Kidney epithelial cell (primary cell): Measurements from ENCODE around the gene RPS6KA2. TPM values are rescaled to one million over a fixed set of nuclear protein-coding genes. Genes with fewer than 3 reads are reported as not detected.
A peak's percentile ranks its signal among the peaks of the same experiment; 100 is the strongest.
"Not testable (repeated sequence)": the region's sequence is repeated elsewhere in the genome, so short reads cannot be mapped to it uniquely, and the experiment has no call there.

Experiments used
- DNase-seq: peaks from one replicate; pipeline ENCODE4 v3.0.0-alpha.2; 2010; ENCODE audit warnings: low read depth
- H3K27me3 ChIP-seq: 2 replicates; pipeline ENCODE4 v1.6.0; 2011; ENCODE audit warnings: low read length; ENCODE audit not compliant: control insufficient read depth, insufficient read depth
- H3K36me3 ChIP-seq: 2 replicates; pipeline ENCODE4 v1.5.1; 2011; ENCODE audit warnings: low read length; ENCODE audit not compliant: control insufficient read depth, insufficient read depth
- H3K4me3 ChIP-seq: 2 replicates; pipeline ENCODE4 v1.5.1; 2011; ENCODE audit warnings: low read depth, mild to moderate bottlenecking, control low read depth, low read length
- total RNA-seq: library from RNA; depleted of rRNA; stranded (reverse); fragments of >200 nt; gene quantifications from 2 replicates; pipeline ENCODE4 v1.2.3, GENCODE V29; 2015
- TF ChIP-seq, protein P1 (sequence below): IDR thresholded peaks from 2 replicates; pipeline ENCODE4 v1.5.1; 2011; ENCODE audit warnings: mild to moderate bottlenecking, moderate library complexity, low read length, control low read depth, inconsistent platforms; ENCODE audit not compliant: insufficient read depth, poor library complexity, severe bottlenecking

RPS6KA2 gene
- total RNA-seq, 1 donor from 2014 or later = 51.9 TPM

DNA sequence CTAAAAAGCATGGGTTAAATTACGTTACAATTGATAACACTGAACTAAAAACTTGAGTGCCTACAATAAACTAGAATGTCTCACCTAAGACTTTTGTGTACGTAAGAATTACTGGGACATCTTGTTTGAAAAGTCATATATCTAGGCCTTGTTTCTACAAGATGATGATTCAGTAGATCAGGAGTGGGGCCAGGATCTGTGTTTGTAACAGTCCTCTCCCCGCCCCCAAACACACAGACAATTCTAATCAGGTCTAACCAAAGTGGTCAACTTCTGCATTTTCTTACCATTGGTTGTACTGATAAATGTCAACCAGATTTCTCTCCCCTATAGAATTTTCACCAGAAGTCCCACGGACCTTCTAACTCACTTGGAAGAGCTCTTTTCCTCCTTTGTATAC is 97.5 kb downstream of the RPS6KA2 start:
- DNase-seq = no peak
- no peak overlapping the region for H3K4me3 ChIP-seq
- TF ChIP-seq, protein P1, sequence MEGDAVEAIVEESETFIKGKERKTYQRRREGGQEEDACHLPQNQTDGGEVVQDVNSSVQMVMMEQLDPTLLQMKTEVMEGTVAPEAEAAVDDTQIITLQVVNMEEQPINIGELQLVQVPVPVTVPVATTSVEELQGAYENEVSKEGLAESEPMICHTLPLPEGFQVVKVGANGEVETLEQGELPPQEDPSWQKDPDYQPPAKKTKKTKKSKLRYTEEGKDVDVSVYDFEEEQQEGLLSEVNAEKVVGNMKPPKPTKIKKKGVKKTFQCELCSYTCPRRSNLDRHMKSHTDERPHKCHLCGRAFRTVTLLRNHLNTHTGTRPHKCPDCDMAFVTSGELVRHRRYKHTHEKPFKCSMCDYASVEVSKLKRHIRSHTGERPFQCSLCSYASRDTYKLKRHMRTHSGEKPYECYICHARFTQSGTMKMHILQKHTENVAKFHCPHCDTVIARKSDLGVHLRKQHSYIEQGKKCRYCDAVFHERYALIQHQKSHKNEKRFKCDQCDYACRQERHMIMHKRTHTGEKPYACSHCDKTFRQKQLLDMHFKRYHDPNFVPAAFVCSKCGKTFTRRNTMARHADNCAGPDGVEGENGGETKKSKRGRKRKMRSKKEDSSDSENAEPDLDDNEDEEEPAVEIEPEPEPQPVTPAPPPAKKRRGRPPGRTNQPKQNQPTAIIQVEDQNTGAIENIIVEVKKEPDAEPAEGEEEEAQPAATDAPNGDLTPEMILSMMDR = no peak

DNA sequence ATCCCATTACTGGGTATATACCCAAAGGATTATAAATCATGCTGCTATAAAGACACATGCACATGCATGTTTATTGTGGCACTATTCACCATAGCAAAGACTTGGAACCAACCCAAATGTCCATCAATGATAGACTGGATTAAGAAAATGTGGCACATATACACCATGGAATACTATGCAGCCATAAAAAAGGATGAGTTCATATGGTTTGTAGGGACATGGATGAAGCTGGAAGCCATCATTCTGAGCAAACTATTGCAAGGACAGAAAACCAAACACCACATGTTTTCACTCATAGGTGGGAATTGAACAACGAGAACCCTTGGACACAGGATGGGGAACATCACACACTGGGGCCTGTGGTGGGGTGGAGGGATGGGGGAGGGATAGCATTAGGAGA is 98.0 kb downstream of the RPS6KA2 start:
- H3K4me3 ChIP-seq, H3K27me3 ChIP-seq, H3K36me3 ChIP-seq, DNase-seq: not testable (repeated sequence)

More for the DNA sequence above, 97.5 kb downstream of the RPS6KA2 start:
- Histone ChIP-seq H3K36me3 (no peaks in the 10 kb centered on the region), H3K27me3 (no peaks in the 10 kb centered on the region)

DNA sequence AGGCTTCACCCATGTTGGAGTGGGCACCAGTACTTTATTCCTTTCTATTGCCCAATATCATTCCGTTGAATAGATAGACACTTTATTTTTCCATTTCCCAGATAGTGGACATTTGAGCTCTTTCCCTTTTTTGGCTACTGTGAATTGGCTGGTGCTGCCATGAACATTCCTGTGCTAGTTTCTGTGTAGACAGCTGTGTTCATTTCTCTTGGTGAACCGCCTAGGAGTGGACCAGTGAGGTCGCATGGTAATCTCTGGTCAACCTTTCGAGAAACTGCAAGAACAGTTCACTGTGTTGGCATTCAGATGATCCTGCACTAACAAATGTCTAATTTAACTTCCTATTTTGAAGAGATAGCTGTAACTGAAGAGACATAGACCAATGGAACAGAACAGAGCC is 99.2 kb downstream of the RPS6KA2 start:
- TF ChIP-seq, protein P1 = no peak
- no peaks in the 10 kb centered on the region for H3K36me3 ChIP-seq

DNA sequence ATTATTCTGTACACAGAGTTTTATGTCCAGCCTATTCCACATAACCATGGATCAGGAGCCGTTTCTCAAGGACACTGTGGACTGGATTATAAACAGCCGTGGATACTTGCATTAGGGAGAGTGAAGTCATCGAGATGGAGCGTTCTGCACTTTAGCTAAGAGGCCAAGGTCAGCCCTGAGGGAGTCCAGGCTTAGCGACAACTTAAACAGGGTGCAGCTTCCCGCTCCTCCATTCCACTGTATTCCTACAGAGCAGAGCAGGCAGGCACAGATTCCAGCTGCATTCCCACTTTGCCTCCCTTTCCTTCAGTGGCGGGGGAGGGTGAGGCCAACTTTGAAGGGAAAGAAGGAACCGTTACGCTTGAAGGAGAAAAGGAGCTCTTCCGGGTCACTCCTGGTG is 100.1 kb downstream of the RPS6KA2 start:
- TF ChIP-seq, protein P1 = no peak
- no peak overlapping the region for H3K4me3 ChIP-seq
- no peak for DNase-seq
- no peaks in the 10 kb centered on the region for H3K27me3 ChIP-seq
- H3K36me3 ChIP-seq = no peaks in the 10 kb centered on the region

More for the DNA sequence above, 99.2 kb downstream of the RPS6KA2 start:
- DNase-seq = no peak
- Histone ChIP-seq H3K27me3 (no peaks in the 10 kb centered on the region), H3K4me3 (no peak overlapping the region)

DNA sequence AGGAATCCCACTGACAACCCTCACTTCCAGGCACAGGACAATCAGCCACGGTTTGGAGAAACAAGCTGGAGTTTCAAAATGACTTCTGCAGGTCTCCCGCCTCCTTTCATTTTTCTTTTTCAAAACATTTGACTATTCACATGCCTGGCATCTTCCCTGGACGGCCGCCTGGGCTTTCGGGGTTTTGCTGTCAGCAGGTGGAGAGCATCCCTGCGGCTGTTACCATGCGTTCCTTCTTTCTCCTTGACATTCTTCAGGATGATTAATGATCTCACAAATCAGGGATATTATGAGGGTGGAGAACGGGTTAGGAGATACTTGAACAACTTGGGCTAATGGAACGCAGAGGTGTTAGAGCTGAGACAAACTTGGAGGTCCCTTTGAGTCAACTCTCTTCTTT is 101.5 kb downstream of the RPS6KA2 start:
- Histone ChIP-seq H3K4me3 (no peak overlapping the region), H3K36me3 (no peaks in the 10 kb centered on the region), H3K27me3 (no peaks in the 10 kb centered on the region)
- TF ChIP-seq, protein P1 = no peak
- DNase-seq = no peak

DNA sequence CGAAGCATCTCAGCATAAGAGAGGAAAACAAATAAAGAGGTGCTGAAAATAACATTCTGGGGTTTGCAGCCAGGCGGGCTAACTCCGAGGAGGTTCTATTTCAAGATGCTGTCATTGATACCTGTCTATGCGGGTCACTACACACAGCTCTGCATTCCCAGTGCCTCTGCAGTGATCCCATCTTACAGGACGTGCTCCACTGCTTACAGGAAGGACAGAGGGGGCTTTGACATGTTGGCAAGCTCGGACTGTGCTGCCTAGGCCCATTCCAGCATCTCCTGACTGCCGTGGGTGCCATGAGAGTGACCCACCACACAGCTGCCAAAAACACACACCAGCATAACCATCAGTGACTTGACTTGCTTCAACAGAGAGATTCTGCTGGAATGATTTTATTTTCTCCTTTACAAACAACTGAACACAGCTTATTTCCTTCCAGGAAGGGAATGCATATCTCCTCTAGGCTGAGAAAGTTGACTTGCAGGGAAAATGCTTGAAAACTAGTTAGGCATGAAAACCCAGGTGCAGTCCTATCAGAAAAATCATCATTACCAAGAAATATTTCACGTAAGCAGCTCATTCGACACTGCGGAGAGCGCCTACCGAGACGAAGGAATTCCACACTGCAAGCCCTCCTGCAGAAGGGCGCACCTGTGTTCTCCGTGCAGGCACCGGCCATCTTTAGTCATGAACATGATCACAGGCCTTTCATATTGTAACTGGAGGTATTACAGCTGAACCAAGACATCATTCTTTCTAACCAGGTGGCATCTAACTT is 103.1 kb downstream of the RPS6KA2 start:
- TF ChIP-seq, protein P1 = no peak

More for the DNA sequence above, 103.1 kb downstream of the RPS6KA2 start:
- peak; percentile 14 for DNase-seq
- Histone ChIP-seq H3K36me3 (no peaks in the 10 kb centered on the region), H3K27me3 (no peaks in the 10 kb centered on the region), H3K4me3 (no peak overlapping the region)
